Measurements from ENCODE around the gene MID1IP1. TPM values are rescaled to one million over a fixed set of nuclear protein-coding genes. Genes with fewer than 3 reads are reported as not detected.

The MID1IP1 gene
- total RNA-seq, 4 donors from 2014 or later: 112 to 173 (median 117) TPM

DNA sequence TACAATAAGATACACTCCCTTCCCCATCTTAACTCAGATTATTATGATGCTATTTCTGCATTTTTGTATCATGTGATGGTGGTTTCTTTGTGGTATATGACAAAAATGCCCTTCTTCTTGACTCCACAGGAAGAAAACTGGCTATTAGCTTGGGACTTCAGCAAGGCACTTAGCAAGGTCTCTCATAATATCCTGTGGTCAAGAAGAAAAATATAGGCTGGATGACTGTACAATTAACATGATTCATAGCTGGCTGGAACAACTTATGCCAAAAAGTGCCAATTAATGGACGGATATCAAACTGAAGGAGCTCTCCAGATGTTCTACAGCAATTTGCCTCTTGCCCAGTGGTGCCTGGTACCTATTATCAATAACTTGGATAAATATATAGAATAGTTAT, 2.3 kb upstream of the MID1IP1 start:
- H3K27me3 ChIP-seq: no peaks in the 10 kb centered on the region
- no peak overlapping the region for H3K4me3 ChIP-seq
- ATAC-seq (no peak), DNase-seq (no peak)
- in situ Hi-C loops (cut with MboI; ENCODE audit: low sequenced_read_pairs in 4 of 4): loop anchor here in 1 of 4 donors (25.0 kb wide), 1 partner anchor 188 kb away; no protein-coding TSS in a partner anchor
- H3K9me3 ChIP-seq: no peaks in the 10 kb centered on the region
- TF ChIP-seq, protein P1, sequence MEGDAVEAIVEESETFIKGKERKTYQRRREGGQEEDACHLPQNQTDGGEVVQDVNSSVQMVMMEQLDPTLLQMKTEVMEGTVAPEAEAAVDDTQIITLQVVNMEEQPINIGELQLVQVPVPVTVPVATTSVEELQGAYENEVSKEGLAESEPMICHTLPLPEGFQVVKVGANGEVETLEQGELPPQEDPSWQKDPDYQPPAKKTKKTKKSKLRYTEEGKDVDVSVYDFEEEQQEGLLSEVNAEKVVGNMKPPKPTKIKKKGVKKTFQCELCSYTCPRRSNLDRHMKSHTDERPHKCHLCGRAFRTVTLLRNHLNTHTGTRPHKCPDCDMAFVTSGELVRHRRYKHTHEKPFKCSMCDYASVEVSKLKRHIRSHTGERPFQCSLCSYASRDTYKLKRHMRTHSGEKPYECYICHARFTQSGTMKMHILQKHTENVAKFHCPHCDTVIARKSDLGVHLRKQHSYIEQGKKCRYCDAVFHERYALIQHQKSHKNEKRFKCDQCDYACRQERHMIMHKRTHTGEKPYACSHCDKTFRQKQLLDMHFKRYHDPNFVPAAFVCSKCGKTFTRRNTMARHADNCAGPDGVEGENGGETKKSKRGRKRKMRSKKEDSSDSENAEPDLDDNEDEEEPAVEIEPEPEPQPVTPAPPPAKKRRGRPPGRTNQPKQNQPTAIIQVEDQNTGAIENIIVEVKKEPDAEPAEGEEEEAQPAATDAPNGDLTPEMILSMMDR (IDR thresholded peaks at IDR 0.05 in 4 of 5, conservative IDR thresholded peaks at IDR 0.05 in 1 of 5): no peak
- no peak for TF ChIP-seq POLR2A (IDR thresholded peaks at IDR 0.05)
- peaks cover 0 to 7% of the 10 kb centered on the region in 2 donors for H3K4me1 ChIP-seq
- intact Hi-C loops (cut with DNase I; ENCODE audit: low total_unique reads): no loop called here
- H3K36me3 ChIP-seq: no peaks in the 10 kb centered on the region
- no peak overlapping the region for H3K27ac ChIP-seq

DNA sequence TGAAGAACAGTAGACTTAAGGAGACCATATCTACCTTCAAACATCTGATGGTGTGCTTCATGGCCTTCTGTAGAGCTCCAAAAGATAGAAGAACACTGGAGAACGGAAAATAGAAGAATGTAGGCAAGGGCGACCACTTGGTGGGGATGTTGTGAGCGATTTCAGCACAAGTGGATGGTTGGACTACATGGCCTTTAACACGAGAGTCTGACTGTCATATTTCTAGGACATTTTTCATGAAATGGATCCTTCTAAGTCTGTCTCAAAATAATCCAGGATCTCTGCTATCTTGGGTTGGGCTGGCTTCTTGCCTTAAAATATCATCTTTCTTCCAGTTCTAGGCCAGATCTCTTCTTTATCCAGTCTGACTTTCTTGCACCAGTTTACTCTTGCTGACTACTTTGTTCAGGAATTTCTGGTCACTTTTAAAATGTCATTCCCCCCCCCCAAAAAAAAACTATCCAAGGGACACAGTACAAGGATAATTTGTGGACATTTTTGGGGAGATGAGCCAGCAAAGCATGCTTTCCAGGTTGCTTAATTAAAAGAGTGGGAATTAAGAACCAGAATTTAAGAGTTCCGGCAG, 1.2 kb upstream of the MID1IP1 start:
- H3K27me3 ChIP-seq: no peaks in the 10 kb centered on the region
- intact Hi-C loops (cut with DNase I; ENCODE audit: low total_unique reads): loop anchor here (2.0 to 10.0 kb wide), 5 partner anchors 62 to 1375 kb away; no protein-coding TSS in a partner anchor
- no peaks in the 10 kb centered on the region for H3K9me3 ChIP-seq
- ATAC-seq (peak in 1 of 2 donors; percentile 11), DNase-seq (peak; percentile 2 to 36)
- H3K4me1 ChIP-seq: peaks cover 0 to 7% of the 10 kb centered on the region in 2 donors
- no peak overlapping the region for H3K4me3 ChIP-seq
- in situ Hi-C loops (cut with MboI; ENCODE audit: low sequenced_read_pairs in 4 of 4): loop anchor here in 2 of 4 donors (10.0 to 25.0 kb wide), 2 partner anchors 135 to 187 kb away; no protein-coding TSS in a partner anchor
- H3K27ac ChIP-seq: peak overlapping the region; percentile 71 to 96 (median 94)
- no peak for TF ChIP-seq POLR2A (IDR thresholded peaks at IDR 0.05)
- TF ChIP-seq, protein P1 (IDR thresholded peaks at IDR 0.05 in 4 of 5, conservative IDR thresholded peaks at IDR 0.05 in 1 of 5): peak in 3 of 5 experiments; percentile 10 to 38 (median 25)
- no peaks in the 10 kb centered on the region for H3K36me3 ChIP-seq

DNA sequence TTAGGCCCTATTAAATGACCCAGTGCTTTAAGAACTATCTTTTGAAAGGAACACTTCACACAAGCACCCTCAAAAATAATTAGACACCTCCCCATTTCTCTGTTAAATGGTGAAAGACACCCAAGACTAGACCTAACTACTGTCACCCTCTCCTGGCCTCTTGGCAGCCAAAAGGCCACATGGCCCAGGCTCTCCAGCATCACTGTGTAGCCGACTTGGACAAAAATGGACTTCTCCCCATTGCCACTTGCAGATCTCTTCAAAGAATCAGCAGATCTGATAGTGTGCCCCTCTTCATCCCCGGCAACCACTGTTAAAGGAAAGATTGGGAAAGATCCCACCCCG, 2.0 kb downstream of the MID1IP1 start:
- DNase-seq: no peak
- TF ChIP-seq, protein P1 (IDR thresholded peaks at IDR 0.05 in 4 of 5, conservative IDR thresholded peaks at IDR 0.05 in 1 of 5): no peak
- TF ChIP-seq POLR2A (IDR thresholded peaks at IDR 0.05): no peak
- Histone ChIP-seq H3K27ac (peak overlapping the region; percentile 91 to 96 (median 94)), H3K27me3 (no peaks in the 10 kb centered on the region), H3K4me3 (peak overlapping the region; percentile 51 to 76 (median 74)), H3K9me3 (no peaks in the 10 kb centered on the region), H3K36me3 (no peaks in the 10 kb centered on the region), H3K4me1 (peaks cover 4 to 16% of the 10 kb centered on the region in 2 donors)
- peak; percentile 11 to 18 for ATAC-seq
- intact Hi-C loops (cut with DNase I; ENCODE audit: low total_unique reads) (loop anchor here (5.0 to 10.0 kb wide), 3 partner anchors 59 to 1372 kb away; no protein-coding TSS in a partner anchor), in situ Hi-C loops (cut with MboI; ENCODE audit: low sequenced_read_pairs in 4 of 4) (loop anchor here in 1 of 4 donors (10.0 kb wide), 1 partner anchor 132 kb away; no protein-coding TSS in a partner anchor)

DNA sequence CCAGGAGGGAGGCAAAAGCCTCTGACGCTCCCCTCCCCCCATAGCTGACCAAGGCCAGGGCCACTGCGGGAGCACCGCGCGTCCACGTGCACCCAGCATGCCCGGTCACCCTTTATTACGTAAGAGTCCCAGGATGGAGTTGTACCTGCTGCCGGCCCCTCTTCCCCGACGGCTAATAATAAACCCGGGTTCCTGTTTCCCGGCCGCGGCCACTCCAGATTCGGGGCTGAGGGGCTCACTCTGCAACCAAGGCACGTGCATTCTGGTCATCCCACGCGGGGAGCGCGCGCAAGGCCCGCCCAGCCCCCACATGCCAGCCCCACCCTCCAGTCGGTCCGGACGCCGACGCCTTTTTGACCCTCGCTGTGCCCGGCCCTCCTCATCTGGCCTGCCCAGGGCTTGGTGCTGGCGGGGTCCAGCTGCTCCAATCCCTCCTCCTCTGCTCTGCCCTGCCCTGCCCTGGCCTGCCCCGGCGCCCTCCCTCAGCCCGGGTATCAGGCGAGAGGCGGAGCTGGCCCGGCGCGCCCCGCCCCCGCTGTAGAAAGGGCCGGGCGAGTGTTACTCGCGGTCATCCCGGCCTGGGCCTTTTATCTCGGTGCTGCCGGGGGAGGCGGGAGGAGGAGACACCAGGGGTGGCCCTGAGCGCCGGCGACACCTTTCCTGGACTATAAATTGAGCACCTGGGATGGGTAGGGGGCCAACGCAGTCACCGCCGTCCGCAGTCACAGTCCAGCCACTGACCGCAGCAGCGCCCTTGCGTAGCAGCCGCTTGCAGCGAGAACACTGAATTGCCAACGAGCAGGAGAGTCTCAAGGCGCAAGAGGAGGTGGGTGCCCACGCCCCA, 2.6 kb downstream of the MID1IP1 start:
- no peaks in the 10 kb centered on the region for H3K36me3 ChIP-seq
- intact Hi-C loops (cut with DNase I; ENCODE audit: low total_unique reads) (loop anchor here (2.0 to 10.0 kb wide), 4 partner anchors 58 to 1371 kb away; no protein-coding TSS in a partner anchor), in situ Hi-C loops (cut with MboI; ENCODE audit: low sequenced_read_pairs in 4 of 4) (loop anchor here in 1 of 4 donors (10.0 kb wide), 1 partner anchor 131 kb away; no protein-coding TSS in a partner anchor)
- TF ChIP-seq POLR2A (IDR thresholded peaks at IDR 0.05): peak; percentile 84 to 92
- TF ChIP-seq, protein P1 (IDR thresholded peaks at IDR 0.05 in 4 of 5, conservative IDR thresholded peaks at IDR 0.05 in 1 of 5): peak in 1 of 5 experiments; percentile 8
- H3K4me1 ChIP-seq: peaks cover 4 to 16% of the 10 kb centered on the region in 2 donors
- peak; percentile 83 to 91 for DNase-seq
- peak overlapping the region; percentile 91 to 96 (median 94) for H3K27ac ChIP-seq
- no peaks in the 10 kb centered on the region for H3K9me3 ChIP-seq
- H3K4me3 ChIP-seq: peak overlapping the region; percentile 51 to 76 (median 74)
- no peaks in the 10 kb centered on the region for H3K27me3 ChIP-seq
- ATAC-seq: peak; percentile 44 to 51
